Activated effector memory CD4-positive, alpha-beta T cell treated with anti-CD3 and anti-CD28 coated beads, Interleukin-2, amount 50 U/mL, for 16 hours (primary cell): ENCODE results near the gene PLCB2.

ENCODE experiments used
- DNase-seq: peaks from one replicate; pipeline ENCODE4 v3.0.0-alpha.2; 2020

PLCB2 gene

DNA sequence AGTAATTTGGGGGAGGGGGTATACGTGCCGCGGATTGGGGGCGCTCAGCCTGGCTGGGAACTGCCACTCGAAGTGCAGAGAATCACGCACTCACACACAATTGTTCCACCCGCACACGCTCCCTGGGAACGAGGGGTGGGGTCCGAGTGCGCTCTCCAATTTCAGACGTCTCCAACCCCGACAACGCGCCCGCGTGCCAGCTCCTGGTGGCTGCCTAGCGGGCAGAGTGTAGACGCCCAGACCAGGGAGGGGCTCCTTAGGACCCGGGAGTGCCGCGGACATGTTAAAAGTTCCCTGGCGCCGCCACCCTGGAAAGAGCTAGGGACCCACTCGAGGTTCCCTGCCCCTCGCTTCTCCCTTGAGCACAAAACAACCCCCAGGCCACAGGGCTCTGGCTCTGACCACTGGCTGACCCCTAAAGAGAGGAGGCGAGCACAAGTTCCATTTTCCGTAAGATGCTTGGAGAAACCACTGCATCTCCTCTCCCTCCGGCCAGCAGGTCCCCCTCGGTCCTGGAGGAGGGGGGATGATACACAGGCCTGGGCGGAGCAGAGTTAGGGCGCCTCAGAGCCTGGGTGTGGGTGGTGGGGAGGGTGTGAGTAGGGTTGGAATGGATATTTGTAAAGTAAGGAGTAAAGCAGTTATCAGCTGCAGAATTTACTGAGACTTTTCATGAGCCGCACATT lies 24.0 kb downstream of the PLCB2 start:
- no peak for DNase-seq

DNA sequence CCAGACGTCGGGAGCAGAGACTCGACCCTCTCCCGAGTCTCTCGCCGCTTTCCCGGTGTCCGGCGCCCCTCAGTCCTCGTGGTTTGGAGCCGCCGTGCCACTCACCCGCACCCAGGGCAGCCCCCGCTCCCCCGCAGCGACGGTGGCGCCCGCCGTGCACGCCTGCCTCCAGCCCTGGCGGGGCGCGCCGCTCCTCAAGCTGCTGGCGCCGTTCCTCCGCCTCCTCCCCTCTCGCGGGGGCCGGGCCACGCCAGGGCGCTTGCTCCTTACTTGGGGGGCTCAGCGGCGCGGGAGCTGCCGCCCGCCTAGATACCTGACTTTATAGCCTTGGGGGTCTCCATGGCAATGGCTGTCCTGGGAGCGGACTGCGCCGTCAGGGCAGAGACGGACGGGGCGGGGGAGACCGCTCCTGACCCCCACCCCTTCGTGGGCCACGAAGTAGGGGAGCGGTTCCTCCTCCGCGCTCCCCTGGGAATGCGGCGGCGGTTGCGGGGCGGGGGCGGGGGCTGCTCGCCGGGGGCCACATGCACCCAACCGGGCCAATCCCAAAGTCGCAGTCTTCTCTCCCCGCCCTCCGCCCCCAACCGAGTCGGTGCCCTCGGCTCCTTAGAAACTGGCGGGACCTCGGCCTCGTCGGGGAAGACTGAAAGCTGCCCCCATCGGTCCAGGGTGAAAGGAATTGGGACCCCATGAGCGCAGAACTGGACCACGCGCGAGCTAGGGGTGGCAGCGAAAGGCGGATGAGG lies 24.7 kb downstream of the PLCB2 start, which contains the start of gene ANKRD63:
Gene ANKRD63 (minus strand): TSS at position 196 of the 746 bp plus-strand sequence. CDS start 478 bp downstream, outside the sequence.
- peak; percentile 78 for DNase-seq

DNA sequence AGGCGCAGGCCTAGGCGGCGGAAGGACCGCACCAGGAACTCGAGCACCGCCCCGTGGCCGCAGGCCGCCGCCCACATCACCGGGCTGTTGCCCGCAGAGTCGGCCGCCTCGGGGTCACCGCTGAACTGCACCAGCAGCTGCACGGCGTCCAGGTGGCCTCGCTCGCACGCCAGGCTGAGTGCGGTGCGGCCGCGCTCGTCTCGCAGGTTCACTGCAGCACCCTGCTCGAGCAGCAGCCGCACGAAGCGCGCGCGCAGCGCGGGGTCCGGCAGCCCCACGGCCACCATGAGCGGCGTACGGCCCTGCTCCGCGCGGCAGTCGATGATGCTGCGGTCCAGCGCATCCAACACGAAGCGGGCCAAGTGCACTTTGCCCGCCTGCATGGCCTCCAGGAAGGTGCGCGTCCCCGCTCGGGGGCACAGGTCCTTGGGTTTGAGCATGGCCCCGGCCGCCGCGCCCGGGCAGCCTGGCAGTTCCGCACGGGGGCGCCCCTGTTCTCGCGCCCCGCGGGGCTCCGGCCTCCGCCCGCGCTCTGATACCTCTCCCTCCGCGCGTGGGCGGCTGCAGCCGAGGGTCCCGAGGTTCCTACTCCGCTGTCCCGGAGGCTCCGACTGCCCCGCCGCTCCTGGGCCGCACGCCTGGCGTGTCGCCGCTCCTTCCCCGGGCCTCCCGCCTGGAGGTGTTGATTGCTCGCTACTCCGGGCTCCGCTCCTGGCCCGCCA lies 25.4 kb downstream of the PLCB2 start:
- DNase-seq: peak; percentile 80

DNA sequence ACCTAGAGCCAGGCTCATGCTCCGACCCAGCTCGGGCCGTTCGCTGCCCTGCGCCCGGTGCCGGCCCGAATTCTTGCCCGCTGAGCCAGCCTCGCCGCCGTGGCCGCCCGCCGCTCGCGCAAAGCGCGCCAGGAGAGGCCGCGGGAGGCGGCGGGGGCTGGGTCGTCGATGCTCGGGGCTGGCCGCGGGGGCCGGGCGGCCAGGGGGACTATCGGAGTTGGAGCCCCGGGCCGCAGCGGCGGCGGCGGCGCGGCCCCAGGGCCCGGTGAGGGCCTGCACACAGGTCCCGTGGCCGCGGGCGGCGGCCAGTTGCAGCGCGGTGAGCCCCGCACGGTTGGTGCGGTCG lies 26.0 kb downstream of the PLCB2 start:
- no peak for DNase-seq

DNA sequence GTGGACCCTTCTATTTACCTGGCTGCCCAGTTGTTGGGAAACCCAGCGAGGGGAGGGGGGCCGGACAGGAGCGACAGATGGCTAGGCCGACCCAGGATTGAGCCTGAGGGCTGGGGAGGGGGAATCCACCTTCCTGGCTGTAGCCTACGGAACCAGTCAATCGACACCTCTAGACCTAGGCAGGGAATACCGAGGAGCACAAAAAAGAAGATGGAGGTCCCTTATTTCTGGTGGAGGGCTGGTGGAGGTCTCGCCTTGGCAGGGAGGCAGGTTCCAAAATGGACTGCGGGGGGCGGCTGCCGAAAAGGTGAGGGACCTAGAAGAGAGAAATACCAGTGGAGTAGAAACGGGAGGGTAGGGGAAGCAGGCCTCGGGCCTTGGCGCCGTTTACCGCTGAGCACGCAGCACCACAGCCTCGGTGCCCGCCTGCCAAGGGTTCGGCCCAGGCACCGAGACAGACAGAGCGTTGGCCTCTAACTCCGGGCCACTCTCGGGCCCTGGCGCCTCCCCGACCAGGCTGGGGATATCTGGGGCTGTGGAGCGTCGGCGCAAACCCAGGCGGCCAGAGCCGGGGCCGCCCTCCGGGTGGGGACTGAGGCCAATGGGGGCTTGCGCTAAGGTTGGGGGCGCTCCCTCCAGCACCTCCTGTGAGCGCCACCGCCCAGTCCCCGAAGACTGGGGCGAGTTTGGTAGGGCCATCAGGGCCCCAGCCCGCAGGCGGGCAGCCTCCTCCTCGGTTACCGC lies 26.5 kb downstream of the PLCB2 start:
- no peak for DNase-seq

DNA sequence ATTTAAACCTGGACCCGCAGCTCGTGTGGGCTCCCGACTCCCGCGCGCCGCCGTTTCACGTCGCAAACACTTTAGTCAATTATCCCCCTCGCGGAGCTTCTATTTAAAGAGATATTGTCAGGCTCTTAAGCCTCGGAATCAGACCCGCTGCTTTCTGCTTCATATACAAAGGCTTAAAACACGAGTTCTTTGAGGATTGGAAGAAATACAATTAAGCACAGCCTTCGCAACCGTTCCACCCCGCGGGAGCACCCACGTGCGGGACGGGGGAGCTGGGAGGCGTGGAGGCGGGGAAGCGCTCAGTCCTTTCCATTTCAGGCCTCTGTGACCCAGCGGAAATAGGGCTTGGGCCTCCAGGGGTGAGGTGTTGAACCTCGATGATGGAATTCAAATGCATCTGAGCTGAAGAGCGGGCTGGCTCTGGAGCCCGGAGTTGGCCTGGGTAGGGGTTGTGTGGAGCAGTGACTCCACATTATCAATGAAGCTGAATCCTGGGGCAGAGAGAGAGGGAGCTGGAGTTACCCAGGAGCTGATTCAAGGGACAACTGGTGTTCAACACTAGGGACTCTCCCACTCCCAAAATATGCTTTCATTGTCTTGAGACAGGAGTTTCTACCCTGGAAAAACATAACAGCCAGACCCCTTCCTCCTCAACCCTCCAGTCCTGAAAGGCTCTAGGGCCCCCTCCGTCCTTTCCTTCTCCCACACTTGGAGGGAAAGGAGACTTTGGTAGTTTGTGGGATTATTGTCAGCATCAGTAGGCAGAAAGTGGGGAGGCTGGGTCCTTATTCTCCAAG lies 27.3 kb downstream of the PLCB2 start:
- no peak for DNase-seq

DNA sequence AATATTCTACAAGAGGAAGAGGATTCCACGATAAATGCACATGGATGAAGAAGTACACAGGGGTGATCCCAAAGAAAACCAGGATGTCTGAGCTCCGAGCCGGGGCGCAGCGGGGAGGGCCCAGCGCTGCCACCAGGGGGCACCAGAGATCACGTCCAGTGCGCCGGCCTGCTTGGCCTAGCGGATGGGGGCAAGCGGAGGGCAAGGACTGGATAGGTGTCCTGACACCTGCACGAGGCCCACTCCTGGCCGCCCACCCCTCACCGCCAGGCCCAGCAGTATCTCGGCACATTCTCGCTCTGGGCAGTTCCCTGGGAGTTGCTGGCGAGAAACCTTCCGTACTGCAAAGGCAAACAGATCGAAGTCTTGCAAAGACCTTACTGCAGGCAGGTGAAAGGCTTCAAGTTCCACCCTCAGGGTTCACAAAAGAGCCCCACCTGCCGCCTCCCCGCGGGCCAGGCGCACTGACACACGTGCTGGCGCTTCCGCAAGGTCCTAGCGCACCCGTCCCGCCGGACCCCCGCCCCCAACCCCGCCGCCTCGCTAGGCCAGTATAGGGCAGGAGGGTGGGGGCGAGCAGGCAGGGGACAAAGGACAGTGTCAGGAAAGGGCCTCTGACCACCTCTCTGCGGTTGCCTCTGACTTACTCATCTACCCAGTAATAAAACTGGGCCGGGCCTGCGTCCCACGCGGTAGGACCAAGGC lies 28.1 kb downstream of the PLCB2 start:
- DNase-seq: peak; percentile 90

DNA sequence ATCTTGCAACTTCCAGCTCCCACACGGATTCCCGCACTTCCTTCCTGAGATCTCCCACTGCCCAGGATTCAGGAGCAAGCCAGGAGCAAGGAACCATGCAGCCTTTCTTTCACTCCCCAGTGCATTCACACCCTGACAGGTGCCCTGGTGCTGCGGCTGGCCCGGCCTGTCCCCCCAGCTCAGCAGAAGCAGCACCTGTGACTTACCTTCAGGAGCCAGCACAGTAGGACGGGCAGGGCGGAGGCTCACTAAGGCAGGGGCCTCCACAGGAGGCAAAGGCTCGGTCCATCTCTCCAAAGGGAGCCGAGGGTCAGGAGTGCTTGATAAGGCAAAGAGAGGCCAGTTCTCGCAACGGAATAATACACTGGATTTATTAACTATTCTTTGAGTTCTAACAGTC lies 29.7 kb downstream of the PLCB2 start:
- DNase-seq: no peak

DNA sequence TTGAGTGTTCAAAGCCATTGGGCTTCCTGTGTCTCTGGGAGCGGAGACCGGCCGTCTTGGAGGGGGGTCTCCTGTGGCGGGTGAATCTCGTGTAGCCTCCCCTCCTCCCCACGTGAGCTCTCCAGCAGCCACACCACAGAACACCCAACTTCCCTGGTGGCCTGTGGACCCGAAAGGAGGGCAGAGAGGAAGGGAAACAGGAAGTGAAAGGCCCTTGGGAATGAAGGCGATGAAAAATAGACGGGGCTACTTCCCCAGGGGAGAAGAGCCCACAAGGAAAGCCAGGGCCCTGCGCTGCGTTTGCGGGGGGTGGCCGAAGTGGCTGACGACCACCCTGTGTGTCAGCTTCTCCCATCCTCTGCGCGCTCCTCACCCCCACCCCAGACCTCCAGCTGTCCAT lies 30.3 kb downstream of the PLCB2 start:
- DNase-seq: no peak

DNA sequence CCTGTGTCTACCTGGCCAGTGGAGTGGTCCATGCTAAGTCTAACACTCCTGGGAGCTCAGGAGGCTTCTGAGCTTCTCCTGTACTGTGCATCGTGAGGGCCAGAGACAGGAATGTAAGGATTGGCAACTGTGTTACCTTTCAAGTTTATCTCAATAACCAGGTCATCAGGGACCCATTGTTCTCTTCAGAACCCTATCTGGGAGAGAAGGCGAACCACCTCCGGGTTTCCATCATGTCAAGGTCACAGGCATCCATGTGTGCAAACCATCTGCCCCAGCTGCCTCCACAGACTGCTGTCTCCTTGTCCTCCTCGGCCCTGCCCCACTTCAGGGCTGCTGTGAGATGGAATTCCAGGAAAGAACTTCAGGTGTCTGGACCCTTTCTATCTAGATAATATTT lies 30.8 kb downstream of the PLCB2 start:
- DNase-seq: no peak

DNA sequence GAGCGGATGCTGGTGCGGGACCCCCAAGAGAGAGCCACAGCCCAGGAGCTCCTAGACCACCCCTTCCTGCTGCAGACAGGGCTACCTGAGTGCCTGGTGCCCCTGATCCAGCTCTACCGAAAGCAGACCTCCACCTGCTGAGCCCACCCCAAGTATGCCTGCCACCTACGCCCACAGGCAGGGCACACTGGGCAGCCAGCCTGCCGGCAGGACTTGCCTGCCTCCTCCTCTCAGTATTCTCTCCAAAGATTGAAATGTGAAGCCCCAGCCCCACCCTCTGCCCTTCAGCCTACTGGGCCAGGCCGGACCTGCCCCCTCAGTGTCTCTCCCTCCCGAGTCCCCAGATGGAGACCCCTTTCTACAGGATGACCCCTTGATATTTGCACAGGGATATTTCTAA lies 31.8 kb downstream of the PLCB2 start:
- no peak for DNase-seq

DNA sequence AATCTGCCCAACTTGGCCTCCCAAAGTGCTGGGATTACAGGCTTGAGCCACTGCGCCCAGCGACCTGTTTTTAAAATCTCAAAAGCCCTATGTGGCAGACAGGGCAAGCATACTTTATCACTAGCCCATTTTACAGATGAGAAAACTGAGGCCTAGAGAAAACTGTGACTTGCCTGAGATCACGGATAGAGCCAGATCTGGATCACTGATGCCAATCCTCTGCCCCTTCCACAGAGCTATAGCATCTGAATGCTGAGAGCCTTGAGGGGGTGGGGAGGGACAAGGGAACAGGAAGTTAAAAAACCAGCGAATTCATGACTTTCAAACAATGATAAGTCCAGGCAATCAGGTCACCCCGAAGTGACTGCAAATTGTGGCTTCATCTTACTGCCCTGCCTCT lies 32.2 kb downstream of the PLCB2 start:
- DNase-seq: no peak

DNA sequence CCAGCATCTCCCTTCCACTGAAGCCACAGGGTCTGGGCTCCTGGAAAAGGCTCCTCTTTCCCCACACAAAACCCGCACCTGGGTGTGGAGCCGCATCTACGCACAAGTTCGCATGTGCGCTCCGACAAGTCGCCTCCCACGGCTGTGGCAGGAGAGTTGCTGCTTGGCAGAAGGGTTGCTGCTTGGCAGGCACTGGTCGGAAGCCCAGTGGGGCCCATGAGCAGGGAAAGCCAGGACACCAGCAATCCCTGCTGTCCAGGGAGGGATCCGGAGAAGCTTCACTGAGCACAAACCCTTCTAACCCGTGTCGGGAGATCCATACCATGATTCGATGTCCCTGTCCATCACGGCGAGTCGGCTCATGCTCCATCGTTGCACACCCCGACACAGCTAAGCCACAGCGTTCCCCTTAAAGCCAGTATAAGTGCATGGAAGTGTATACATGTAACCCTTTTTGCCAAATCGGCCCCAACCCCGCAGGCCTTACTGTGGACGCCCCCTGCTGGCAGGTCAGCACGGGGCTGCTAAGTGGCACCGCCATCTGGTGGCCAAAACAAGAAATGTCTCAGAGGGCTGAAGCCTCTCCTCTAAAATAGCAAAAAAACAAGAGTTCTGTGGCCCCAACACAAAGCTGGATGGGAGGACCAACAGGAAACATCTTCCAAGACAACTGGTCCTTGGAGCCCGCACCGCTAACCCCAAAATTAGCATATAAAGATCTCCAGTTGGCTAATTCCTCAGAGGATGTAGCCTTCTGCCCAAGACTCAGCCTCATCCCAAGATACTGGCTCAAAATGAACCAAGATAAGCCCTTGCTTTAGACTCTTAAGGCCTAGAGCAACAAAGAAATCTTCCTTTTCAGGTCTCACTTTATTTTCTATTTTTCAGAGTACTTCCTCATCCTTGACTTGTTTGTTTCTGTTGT lies 33.1 kb downstream of the PLCB2 start:
- DNase-seq: peak; percentile 96

DNA sequence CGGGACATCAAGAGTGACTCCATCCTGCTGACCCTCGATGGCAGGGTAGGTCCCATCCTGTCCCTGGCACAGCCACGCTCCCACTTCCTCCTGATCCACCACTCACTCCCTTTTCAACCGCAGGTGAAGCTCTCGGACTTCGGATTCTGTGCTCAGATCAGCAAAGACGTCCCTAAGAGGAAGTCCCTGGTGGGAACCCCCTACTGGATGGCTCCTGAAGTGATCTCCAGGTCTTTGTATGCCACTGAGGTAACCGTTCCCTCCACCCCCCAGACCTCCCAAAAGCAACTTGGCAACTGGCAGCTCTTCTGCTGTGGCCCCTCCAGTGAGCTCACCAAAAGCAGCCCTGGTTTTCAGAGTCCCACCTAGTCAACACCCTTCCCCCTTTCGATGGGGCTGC lies 34.3 kb downstream of the PLCB2 start:
- DNase-seq: no peak

DNA sequence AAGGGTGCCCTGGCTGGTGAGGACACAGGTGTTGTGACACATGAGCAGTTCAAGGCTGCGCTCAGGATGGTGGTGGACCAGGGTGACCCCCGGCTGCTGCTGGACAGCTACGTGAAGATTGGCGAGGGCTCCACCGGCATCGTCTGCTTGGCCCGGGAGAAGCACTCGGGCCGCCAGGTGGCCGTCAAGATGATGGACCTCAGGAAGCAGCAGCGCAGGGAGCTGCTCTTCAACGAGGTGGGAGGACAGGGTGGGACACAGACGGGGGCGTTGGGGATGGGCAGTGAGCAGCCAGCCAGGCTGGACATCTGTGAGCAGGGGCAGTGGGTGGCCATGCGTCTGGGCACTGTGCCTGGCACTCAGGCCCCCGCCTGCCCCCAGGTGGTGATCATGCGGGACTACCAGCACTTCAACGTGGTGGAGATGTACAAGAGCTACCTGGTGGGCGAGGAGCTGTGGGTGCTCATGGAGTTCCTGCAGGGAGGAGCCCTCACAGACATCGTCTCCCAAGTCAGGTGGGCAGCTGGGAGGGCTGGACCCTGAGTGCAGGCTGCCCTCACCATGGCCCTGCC lies 35.2 kb downstream of the PLCB2 start:
- DNase-seq: no peak

DNA sequence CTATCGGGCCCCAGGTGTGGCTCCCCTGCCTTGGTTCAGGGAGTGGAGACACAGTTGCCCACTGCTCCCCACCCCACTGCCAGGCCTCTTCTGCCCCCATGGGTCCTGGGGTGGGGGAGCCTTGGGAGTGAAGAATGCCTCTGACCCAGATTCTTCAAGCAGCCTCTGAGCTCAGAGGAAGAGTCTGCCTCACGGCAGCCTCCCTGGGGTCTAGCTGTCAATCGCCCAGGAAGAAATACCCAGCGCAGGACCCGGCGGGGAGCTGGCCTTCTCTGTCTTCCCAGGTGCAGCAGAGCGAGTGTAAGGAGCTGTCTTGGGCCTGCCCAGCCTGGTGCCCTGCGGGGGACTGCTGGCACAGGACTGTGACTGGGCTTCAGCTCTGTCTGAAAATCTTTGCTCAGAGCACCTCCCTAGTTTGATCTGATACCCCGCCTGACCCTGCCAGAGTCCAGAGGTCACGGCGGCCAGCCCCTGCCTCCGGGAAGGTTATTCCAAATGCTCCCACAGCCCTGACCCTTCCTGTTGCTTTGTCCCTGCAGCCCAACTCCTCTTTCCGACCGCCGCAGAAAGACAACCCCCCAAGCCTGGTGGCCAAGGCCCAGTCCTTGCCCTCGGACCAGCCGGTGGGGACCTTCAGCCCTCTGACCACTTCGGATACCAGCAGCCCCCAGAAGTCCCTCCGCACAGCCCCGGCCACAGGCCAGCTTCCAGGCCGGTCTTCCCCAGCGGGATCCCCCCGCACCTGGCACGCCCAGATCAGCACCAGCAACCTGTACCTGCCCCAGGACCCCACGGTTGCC lies 35.9 kb downstream of the PLCB2 start:
- DNase-seq: no peak

DNA sequence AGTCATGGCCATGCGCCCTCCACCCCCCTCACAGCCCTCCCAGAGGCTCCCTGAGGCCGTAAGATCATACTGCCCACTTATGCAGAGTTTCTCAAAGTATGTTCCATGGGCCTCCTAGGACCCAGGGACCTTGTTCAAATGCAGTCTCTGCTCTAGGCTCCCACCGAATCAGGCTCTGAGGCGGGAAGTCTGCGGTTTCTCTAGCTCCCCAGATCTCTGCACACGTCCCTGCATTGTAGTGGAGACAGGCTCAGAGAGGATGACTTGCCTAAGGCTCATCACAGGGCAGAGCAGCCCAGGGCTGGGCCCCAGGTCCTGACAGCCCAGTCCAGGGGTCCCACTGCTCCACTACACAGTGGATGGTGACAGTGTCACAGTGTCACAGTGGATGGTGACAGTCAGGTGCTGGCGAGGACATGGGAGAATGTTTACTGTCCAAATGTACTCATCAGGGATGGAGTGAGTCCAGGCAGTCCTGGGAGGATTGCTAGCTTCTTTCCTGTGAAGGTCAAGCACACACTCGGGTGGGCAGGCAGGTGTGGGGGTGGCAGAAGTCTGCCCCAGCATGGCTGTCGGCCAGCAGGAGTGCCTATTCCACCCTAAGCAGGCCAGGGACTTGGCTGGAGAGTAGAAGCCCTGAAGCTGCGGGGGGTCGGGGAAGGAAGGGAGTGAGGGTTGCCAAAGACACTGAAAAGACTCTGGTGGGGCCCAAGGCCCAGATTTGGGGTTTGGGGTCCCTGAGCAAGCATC lies 37.3 kb downstream of the PLCB2 start:
- DNase-seq: no peak

DNA sequence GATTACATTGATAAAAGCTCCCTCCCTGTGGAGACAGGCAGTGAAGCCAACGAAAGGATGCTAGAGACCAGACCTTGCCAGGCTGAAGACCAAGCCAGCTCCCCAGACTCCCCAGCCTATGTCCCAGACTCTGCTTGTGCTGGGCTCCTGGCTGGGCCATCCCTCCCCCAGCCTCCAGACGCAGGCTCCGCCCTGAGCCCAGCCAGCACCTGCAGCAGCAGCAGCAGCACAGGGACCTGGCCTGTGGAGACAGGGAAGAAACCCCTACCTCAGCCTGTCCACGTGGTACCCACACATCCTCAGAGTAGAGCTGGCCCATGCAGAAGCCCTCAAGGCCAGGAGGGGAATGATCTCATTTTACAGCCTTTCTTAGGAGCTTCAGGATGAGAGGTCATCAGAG lies 38.1 kb downstream of the PLCB2 start:
- DNase-seq: no peak

DNA sequence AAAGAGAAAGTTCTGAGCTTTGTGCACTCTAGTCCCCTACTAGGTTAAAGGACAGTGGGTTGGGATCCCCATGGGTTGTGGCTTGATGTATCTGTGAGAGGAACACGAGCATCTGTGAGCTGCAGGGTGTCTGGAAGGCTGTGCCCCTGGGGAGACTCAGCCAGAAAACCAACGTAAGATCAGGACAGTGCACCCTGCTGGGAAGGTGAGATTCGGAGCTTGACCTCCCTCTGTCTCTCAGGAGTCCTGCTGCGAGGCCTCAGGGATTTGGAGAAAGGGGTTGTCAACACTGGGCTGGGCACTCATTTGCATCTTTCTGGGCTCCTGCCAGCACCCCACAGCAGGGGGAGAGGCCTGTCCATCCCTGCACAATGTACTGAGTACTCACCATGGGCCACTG lies 40.1 kb downstream of the PLCB2 start:
- DNase-seq: no peak
